Endodermal cell (in vitro differentiated cells): ENCODE results near the gene TMTC3. TPM values are rescaled to one million over a fixed set of nuclear protein-coding genes. Genes with fewer than 3 reads are reported as not detected.

ENCODE experiments used
- DNase-seq: peaks from one replicate; pipeline ENCODE4 v3.0.0-alpha.2; 2017
- H3K27ac ChIP-seq: 2 replicates; pipeline ENCODE4 v1.5.1; 2013; ENCODE audit warnings: mild to moderate bottlenecking, low read depth, low read length, moderate library complexity
- H3K27me3 ChIP-seq: 2 replicates; pipeline ENCODE4 v1.6.1; 2013; ENCODE audit warnings: mild to moderate bottlenecking, low read length, moderate library complexity; ENCODE audit not compliant: insufficient read depth, control insufficient read depth, poor library complexity, severe bottlenecking
- H3K36me3 ChIP-seq: 2 replicates; pipeline ENCODE4 v1.7.0; 2013; ENCODE audit warnings: mild to moderate bottlenecking, low read length, moderate library complexity; ENCODE audit not compliant: control insufficient read depth, insufficient read depth
- H3K4me1 ChIP-seq: one replicate; pipeline ENCODE4 v1.7.0; 2013; ENCODE audit warnings: low read length; ENCODE audit not compliant: control insufficient read depth, insufficient read depth
- H3K4me3 ChIP-seq: 2 replicates; pipeline ENCODE4 v1.5.1; 2013; ENCODE audit warnings: mild to moderate bottlenecking, low read length, moderate library complexity
- H3K9ac ChIP-seq: 2 replicates; pipeline ENCODE4 v1.6.1; 2013; ENCODE audit warnings: mild to moderate bottlenecking, low read length, moderate library complexity; ENCODE audit not compliant: poor library complexity, severe bottlenecking; ENCODE audit errors: extremely low read depth
- H3K9me3 ChIP-seq: 2 replicates; pipeline ENCODE4 v1.6.1; 2013; ENCODE audit warnings: mild to moderate bottlenecking, low read length, moderate library complexity; ENCODE audit not compliant: control insufficient read depth
- H3K27ac Mint-ChIP-seq: 2 replicates; pipeline ENCODE4 v1.8.0; 2020; ENCODE audit warnings: mixed read lengths
- H3K27me3 Mint-ChIP-seq: 2 replicates; pipeline ENCODE4 v1.8.0; 2021; ENCODE audit warnings: mild to moderate bottlenecking, mixed read lengths; ENCODE audit not compliant: insufficient read depth
- H3K36me3 Mint-ChIP-seq: 2 replicates; pipeline ENCODE4 v1.8.0; 2020; ENCODE audit warnings: low read depth, mixed read lengths
- H3K4me1 Mint-ChIP-seq: 2 replicates; pipeline ENCODE4 v1.8.0; 2020; ENCODE audit warnings: mixed read lengths
- H3K4me3 Mint-ChIP-seq: 2 replicates; pipeline ENCODE4 v1.8.0; 2020; ENCODE audit warnings: mild to moderate bottlenecking, moderate library complexity, mixed read lengths
- H3K9me3 Mint-ChIP-seq: 2 replicates; pipeline ENCODE4 v1.8.0; 2020; ENCODE audit warnings: mild to moderate bottlenecking, mixed read lengths
- total RNA-seq, 2 donors: library from RNA; stranded (reverse); fragmentation: NEBNext Ultra II Directional in 1 of 2; extraction: Animal tissue kit (Norgen Biotek cat#: 25700) in 1 of 2; gene quantifications; 2 replicates in 1 of 2; 3 replicates in 1 of 2; pipeline ENCODE4 v1.2.1, GENCODE V29; 2021
- TF ChIP-seq, protein P1 (sequence below): fragments of 200-600 bp; sonication (generic); conservative IDR thresholded peaks from 2 replicates; pipeline ENCODE4 v1.5.0; 2021; ENCODE audit warnings: antibody characterized with exemption, mild to moderate bottlenecking

The TMTC3 gene
- total RNA-seq, 2 donors from 2014 or later: 49.8 to 52.9 TPM

DNA sequence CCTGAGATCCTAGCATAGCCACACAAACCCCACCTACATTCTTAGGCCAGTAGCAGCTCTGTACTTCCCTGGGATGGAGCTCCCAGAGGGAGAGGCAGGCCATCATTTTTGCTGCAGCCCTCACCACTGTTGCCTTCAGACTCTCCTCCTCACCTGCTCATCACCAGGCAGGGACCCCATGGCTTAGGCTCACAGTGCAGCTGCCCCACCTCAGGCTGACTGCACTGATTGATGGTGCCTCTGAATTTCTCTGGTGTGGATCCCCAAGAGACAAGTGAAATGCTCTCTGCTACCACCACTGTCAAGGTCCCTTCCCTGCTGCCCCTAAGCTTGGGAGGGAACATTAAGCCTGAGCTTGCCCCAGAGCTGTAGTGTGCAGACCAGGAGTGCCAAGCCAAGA lies 76.2 kb downstream of the TMTC3 start:
- TF ChIP-seq, protein P1, sequence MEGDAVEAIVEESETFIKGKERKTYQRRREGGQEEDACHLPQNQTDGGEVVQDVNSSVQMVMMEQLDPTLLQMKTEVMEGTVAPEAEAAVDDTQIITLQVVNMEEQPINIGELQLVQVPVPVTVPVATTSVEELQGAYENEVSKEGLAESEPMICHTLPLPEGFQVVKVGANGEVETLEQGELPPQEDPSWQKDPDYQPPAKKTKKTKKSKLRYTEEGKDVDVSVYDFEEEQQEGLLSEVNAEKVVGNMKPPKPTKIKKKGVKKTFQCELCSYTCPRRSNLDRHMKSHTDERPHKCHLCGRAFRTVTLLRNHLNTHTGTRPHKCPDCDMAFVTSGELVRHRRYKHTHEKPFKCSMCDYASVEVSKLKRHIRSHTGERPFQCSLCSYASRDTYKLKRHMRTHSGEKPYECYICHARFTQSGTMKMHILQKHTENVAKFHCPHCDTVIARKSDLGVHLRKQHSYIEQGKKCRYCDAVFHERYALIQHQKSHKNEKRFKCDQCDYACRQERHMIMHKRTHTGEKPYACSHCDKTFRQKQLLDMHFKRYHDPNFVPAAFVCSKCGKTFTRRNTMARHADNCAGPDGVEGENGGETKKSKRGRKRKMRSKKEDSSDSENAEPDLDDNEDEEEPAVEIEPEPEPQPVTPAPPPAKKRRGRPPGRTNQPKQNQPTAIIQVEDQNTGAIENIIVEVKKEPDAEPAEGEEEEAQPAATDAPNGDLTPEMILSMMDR: no peak

DNA sequence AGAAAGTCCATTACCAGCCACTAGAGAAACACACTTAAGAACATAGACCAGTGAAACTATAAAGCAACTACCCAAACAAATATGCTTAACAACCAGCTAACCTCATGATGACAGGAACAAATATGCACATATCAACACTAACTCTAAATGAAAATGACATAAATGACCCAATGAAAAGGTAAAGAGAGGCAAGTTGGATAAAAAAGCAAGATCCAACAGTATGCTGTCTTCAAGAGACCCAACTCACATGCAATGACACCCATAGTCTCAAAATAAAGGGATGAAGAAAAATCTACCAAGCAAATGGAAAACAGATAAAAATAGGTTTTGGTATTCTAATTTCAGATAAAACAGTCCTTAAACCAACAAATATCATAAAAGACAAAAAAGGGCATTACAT lies 77.8 kb downstream of the TMTC3 start:
- H3K36me3 ChIP-seq: no peaks in the 10 kb centered on the region
- Mint-ChIP-seq H3K36me3 (no peaks in the 10 kb centered on the region), H3K9me3 (peaks cover 25% of the 10 kb centered on the region), H3K27me3 (no peaks in the 10 kb centered on the region), H3K27ac (no peak overlapping the region), H3K4me1 (no peaks in the 10 kb centered on the region), H3K4me3 (no peak overlapping the region)
- no peaks in the 10 kb centered on the region for H3K9me3 ChIP-seq
- TF ChIP-seq, protein P1: no peak
- DNase-seq: no peak
- no peaks in the 10 kb centered on the region for H3K27me3 ChIP-seq
- no peaks in the 10 kb centered on the region for H3K4me1 ChIP-seq
- H3K27ac ChIP-seq: no peak overlapping the region
- no peak overlapping the region for H3K4me3 ChIP-seq
- no peak overlapping the region for H3K9ac ChIP-seq

More for the DNA sequence above, 76.2 kb downstream of the TMTC3 start:
- no peaks in the 10 kb centered on the region for H3K27me3 ChIP-seq
- H3K4me3 Mint-ChIP-seq: no peak overlapping the region
- no peaks in the 10 kb centered on the region for H3K36me3 Mint-ChIP-seq
- no peaks in the 10 kb centered on the region for H3K4me1 ChIP-seq
- peaks cover 35% of the 10 kb centered on the region for H3K9me3 Mint-ChIP-seq
- no peaks in the 10 kb centered on the region for H3K27me3 Mint-ChIP-seq
- H3K27ac ChIP-seq: no peak overlapping the region
- H3K9me3 ChIP-seq: peaks cover 9% of the 10 kb centered on the region
- no peak overlapping the region for H3K9ac ChIP-seq
- no peaks in the 10 kb centered on the region for H3K36me3 ChIP-seq
- no peak overlapping the region for H3K27ac Mint-ChIP-seq
- no peak overlapping the region for H3K4me3 ChIP-seq
- DNase-seq: no peak
- no peaks in the 10 kb centered on the region for H3K4me1 Mint-ChIP-seq

DNA sequence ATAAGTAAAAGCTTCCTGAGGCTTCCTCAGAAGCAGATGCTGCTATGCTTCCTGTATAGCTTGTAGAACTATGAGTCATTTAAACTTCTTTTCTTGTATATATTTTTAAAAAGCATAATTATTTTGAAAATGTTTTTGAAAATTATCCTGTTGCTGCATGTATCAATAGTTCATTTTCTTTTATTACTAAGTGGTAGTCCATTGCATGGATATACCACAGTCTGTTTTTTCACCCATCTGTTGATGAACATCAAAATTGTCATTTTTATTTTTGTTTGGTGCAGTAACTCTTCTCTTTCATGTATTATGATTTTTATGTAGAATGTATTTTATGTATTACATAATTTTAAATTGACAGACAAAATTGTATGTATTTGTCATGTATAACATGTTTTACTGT lies 81.4 kb downstream of the TMTC3 start:
- no peak for DNase-seq
- H3K27me3 ChIP-seq: no peaks in the 10 kb centered on the region
- Mint-ChIP-seq H3K9me3 (peaks cover 25% of the 10 kb centered on the region), H3K36me3 (no peaks in the 10 kb centered on the region), H3K4me1 (no peaks in the 10 kb centered on the region), H3K27ac (no peak overlapping the region), H3K4me3 (no peak overlapping the region), H3K27me3 (no peaks in the 10 kb centered on the region)
- H3K4me3 ChIP-seq: no peak overlapping the region
- no peak overlapping the region for H3K27ac ChIP-seq
- no peaks in the 10 kb centered on the region for H3K9me3 ChIP-seq
- no peaks in the 10 kb centered on the region for H3K36me3 ChIP-seq
- TF ChIP-seq, protein P1: no peak
- H3K4me1 ChIP-seq: no peaks in the 10 kb centered on the region
- H3K9ac ChIP-seq: no peak overlapping the region
